GM21723 (cell line): Measurements from ENCODE around the gene GZF1.

Source experiments
- ATAC-seq: cut with Tn5 transposase; IDR thresholded peaks from one replicate; pipeline ENCODE4 v1.9.1; 2021; ENCODE audit warnings: mild to moderate bottlenecking, moderate library complexity; ENCODE audit not compliant: unreplicated experiment

GZF1 gene

DNA sequence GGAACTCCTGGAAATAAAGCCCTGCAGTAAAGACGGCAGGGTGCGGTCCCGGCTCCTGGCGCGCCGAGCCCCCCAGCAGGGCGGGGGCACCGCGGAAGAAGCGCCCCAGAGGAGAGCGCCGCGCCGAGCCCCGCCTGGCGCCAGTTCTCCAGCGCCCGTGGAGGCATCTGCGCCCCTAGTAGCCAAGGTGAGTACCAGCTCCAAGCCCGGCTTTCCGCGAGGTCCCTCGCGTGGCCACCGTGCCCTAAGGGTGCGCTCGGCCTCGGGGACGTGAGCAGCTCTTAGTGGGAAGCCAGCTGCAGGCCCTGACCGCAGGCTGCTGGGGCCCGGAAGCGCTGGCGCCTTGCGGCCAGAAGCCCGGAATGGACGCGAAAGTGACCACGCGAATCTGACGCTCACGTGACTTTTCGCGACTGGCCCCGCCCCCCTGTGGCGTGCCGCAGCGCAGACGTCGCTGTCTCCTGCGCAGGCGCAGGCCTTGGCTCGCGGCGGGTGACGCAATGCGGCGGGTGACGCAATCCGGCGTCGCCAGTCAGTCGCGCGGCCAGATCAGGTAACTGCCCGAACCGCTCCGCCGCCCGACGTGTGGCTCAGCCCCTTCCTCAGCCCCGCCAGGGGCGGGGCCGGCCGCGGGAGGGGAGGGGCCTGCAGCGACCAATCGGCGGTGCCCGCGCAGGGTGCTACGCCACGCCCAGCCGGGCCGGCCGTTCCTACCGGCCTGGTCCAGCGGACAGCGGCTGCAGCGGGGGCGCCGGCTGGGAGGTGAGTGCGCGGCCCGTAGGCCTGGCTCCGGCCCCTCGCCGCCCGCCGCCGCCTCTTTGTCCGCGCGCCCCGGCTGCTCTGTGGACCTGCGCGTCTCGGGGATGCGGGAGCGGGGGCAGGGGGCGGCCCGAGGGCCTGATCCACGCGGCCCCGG is at the start of gene GZF1:
TSS of gene GZF1 (plus strand) at position 707 of the 916 bp plus-strand sequence. CDS start 2,202 bp downstream, outside the sequence.
- peak; percentile 68 for ATAC-seq

DNA sequence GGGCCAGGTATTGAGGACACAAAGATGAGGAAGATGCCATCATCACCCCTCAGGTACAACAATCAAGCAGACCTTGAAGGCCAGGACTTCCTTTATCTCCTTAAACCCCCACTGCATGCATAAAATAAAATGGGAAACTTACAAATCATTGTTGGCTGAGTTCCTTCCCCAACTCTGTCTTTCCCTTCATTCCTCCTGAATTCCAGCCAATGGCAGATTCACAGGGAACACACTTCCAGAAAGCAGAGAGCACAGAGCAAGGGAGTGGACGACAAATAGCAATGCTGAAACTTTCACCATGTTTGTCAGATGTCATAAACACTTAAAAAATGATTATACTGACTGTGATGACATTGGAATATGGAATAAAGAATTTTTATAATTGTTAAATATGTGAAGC is 48.7 kb upstream of the GZF1 start:
- ATAC-seq, result no peak

DNA sequence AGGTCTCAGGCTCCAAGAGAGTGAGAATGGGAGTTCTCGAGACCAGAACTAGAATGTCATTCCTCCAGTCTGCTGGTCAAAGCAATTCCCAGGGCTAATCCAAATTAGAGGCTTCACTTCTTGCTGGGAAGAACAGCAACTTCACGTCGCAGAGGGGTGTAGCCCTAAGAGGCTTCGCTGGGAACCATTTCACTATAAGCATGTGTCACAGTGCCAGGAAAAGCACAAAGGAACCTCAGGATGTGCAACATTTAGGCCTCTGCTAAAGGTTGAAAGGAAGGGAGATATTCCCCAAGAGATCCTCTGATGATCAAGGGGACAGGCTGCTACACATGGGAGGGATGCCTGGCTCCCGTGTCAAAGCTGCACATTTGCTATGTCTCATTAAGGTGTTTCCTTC is 47.3 kb upstream of the GZF1 start:
- no peak for ATAC-seq

DNA sequence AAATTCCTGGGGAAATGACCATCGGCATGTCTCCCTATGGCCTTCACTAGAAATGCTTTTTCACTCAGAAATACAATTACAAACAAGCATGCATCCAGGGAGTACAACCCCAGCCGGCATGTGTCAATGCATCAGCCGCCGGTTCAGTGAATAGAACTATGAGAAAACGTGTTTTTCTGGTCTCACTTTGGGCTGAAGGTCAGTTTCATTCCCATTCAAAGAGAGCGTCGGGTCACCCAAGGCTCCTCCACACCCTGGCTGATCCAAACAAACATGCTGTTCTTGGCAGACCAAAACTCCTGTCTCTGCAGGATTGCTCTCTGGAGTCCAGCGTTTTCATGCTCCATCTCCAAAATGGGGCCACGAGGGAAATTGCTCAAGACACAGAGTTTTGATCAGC is 46.9 kb upstream of the GZF1 start:
- ATAC-seq, result no peak

DNA sequence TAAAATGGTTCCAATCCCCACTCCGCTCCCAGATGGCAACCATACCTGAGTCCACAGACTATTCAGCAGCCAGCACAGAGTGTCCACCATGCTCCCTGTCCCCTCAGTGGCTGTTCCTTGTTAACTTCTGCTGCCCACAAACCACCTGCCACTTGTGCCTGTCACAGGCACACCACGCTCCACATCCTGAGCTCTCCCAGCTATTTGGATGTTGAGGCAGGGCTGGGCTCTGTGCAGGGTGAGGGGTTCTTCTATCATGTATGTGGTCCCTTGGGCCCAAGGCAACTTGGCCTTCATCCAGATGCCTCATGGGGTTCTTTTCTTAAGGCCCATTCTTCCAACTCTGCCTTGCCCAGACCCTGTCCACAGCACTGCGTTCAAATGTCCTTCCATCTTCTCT is 45.4 kb upstream of the GZF1 start:
- ATAC-seq, result no peak

DNA sequence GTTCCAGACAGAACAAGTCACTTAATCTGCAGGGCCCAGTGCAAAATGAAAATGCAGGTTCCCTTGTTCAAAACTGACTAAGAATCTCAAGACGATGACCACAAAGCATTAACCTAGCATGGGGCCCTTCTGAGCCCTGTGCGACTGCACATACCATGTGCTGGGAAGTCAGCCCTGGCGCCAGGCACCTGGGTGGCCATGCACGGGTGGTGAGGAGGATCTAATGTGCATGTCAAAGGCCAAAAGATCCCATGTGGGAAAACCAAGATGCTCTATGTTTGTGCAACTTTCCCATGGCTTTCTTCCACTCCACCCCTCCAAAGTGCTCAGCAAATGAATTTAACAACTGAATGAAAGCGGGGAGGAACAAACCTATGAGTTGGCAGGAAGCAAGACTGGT is 44.9 kb upstream of the GZF1 start:
- ATAC-seq, result no peak

DNA sequence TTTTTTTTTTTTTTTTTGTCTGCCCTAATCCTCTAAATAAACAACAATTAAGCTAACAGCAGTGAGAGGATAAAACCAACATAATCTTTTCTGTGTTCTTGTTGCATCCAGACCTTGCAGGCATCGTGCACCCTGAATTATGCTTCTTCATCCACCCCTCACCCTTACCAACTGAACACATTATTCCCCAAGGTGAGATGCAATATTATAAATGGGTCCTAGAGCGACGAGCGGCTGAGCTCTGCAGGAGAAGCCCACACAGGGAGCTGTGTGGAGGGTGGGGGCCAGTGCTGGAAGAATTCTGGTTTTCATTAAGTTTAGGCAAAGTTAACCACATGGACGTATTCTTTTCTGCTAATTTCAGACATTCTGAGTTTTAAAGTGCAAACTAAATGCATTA is 43.6 kb upstream of the GZF1 start:
- ATAC-seq, result no peak

DNA sequence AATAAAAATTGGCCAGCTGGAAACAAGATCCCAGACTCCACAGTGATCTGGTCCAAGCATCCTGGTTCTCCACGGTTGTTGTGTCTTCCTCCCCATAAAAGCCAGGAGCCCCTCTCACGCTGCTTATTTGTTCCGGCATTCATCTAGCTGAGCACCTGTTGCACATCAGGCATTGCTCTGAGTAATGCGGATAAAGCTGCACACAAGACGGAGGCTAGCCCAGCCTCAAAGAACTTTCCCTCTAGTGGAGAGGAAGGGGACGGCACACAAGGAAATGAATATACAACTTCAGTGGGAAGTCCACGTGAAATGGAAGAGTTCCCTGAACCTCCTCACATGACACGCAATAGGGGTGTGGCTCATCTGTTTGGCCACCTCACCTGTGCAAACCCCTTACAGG is 41.7 kb upstream of the GZF1 start:
- no peak for ATAC-seq

DNA sequence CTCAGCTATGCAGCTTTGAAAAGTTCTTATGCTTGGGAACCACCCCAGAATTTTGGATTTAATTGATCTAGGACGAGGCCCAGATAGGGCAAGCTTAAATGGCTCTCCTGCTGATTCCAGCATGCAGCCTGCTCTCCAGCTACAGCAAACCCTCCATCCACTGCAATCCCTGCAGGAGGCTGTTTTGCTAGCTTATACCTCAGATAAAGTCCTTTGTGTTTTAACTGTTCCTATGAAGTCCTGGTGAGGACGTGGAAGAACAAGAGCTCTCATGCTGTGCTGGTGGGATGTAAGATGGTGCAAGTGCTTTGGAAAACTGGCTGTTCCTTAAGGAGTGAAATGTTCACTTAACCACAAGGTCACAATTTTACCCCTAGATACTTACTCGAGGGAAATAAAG is 36.9 kb upstream of the GZF1 start:
- ATAC-seq, result no peak

DNA sequence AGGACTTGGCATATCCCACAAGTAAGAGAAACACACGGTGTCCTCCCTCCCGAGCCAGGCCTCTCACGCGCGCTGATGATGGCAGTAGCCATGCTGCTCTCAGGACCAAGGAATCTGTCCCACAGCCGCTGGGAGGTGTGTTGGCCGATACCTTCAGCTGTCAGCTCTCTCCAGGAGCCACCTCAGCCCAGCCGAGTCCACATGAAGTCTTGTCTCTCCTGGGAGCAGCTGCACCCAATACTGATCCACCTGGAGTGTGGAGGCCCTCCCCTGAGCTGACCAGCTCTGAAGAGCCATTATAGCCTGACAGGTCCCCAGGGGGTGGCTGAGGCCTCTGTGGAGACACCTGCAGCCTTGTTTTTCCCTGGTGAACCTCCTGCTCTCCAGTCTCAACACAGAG is 35.2 kb upstream of the GZF1 start:
- no peak for ATAC-seq

DNA sequence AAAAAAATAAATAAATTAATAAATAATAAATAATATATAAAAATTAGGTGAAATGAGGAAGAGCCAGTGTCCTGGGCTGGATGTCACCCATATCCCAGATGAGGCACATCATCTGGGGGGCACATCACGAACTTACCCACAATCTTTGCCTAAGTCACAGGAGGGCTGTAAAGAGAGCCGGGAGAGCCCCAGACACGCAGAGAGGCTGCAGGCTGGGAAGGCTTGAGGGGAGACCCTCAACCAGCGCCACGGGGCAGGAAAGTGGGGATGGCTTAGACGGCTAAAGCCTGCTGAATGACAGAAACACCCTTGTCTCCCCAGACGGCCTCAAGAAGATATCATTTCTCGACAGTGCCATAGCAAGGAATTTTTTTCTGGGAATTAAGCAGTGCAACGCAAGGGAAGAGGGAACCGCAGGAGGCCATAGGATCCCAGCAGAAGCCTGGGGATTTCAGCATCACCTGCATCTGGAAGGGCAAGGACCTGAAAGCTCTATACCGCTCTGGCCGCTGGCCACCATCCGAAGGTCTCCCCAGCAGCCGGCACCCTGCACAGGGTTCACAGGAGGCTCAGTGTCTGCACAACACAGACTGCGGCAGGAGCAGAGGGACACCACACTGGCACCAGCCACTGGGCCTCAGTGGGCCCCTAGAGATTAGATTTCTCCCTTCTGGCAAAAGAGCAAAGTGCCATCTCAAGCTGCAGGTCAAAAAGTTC is 34.2 kb upstream of the GZF1 start:
- ATAC-seq, result no peak

DNA sequence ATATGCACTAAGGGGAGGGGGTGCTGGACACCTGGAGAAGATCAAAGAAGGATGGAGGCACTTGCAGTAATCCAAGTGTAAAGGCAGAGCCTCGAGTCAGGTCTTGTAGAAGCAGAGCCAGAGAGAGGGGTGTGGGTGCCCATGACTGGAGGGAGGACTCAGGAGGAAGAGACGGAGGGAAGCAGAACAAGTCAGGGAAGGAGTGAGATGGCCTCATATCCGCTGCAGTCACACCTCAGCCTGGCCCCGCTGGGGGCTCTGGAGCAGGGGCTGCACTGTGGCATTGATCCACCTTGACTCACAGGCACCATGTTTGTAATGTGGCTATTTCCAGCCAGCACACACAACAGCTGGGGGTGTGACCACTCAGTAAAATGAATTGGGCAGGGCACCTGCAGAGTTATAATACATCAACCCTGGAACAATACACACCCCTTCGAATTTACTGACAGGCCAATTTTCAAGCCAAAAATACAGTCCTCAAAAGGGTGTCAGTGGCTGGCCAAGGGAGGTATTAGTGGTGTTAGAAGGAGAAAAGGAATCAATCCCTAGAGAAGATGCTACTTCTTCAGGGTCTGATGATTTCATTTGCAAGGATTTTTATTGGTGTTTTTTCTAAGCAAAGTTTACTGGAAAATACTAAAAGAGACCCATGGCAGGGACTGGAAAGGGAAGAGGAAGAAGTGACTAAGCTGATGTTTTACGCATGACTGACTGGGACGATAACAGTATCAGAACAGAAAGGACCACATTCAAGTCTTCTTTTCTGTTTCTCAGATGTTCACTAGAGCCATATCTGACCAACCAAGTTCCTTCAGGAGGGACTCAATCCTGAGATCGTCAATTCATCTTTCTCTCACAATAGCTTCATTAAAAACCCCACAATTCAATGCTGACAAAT is 30.3 kb upstream of the GZF1 start:
- ATAC-seq, result peak; percentile 55

DNA sequence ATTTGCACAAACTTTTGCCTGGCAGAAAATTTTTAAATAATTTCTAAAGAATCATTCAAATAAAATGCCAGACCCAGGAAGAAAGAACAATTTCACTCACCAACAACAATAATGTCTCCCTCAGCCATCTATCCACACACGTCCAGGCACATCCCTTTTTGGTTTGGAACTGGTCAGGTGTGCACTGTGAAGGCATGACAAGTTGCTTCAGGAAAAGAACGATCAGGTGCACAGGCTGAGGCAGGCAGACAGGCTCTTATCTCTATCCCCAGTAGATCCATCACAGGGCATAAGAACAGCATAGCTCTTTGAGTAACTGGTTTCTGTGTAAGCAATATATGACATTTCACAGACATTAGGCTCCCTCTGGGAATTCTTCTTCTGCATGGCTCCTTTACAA is 29.5 kb upstream of the GZF1 start:
- no peak for ATAC-seq

DNA sequence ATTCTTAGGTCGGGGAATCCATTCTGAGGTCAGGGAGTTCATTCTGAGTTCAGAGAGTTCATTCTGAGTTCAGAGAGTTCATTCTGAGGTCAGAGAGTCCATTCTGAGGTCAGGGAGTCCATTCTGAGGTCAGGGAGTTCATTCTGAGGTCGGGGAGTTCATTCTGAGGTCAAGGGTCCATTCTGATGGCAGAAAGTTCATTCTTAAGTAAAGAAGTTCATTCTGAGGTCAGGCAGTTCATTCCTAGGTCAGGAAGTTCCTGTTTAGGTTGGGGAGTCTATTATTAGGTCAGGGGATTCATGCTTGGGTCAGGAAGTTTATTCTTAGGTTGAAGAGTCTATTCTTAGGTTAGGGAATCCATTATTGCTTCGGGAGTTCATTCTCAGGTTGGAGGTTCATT is 27.9 kb upstream of the GZF1 start:
- no peak for ATAC-seq

DNA sequence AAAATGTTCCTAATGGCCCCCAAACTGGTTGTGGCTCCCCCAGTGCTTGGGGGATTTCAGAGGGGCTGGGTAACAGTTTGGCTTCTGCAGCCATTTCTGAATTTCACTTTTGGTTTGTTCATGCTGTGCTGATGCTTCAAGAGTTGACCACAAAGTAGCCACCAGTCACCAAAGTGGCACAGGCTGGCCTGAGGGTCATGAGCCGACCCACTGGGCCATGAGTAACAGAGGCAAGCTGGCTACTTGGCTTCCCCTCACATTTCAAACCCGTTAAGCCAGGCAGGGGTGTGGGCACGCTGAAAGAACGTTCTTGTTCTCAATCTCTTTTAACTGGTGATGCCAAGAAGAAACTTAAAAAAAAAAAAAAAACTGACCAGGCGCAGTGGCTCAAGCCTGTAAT is 26.5 kb upstream of the GZF1 start:
- no peak for ATAC-seq

DNA sequence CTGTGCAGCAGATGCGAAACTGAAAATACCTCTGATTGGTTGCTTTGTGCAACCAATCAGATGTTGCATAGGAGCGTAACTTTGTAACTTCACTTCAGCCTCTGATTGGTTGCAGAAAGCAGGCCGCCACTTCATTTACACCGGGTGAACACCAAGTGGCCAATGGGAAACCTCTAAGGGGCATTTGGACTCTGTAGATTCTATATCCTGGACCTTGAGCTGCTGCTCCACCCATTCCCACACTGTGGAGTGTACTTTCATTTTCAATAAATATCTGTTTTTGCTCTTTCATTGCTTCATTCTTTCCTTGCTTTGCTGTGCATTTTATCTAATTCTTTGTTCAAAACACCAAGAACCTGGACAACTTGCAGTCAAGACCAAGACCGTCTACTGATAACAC is 25.5 kb upstream of the GZF1 start:
- ATAC-seq, result no peak

DNA sequence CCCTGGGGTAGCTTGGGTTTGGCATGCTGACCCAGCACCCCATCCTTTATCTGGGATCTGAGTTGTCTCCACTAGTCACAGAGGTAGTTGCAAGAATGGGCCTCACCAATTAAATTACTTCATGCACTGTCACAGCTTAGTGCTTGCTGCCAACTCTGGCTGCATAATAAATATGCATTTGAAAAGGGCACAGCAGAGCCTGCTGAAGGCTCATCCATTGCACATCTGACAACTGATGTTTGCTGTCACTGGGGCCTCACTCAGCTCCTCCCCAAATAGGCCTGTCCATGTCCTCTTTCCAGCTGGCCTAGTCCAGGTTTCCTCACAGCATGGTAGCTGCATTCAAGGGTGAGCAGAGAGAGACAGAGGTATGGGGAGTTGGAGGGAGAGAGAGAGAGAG is 24.7 kb upstream of the GZF1 start:
- ATAC-seq, result no peak

DNA sequence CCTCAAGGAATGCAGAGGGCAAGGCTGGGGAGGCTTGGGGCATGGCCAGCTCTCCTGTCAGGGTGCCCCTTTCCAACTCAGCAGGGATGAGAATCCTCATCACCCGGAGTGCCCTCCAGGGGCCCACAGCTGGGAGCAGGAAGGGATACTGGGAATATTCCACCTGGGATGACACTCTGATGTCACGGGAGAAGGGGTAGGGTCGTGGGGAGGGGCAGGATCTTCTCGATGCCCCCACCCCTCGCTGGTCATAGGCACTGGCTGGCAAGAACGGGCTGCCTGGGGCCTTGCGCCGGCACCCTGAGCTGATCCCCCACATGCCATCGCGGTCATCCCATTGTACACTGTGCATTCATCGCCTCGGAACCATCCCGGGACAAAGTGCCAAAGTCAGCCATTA is 22.0 kb upstream of the GZF1 start:
- ATAC-seq, result no peak

DNA sequence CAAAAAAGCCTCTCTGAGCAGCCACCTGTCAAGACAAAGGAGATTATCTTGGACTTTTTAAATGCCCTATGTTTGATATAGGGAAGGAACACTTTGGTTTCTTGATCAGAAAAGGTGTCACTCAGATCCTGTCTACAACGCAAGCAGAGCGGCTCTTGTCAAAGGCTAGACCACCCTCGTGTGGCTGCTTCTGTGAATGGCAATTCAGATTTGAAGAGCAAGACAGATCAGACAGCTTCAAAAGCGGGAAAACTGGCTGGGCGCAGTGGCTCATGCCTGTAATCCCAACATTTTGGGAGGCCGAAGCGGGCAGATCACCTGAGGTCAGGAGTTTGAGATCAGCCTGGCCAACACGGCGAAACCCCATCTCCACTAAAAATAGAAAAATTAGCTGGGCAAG is 21.5 kb upstream of the GZF1 start:
- ATAC-seq, result peak; percentile 57

DNA sequence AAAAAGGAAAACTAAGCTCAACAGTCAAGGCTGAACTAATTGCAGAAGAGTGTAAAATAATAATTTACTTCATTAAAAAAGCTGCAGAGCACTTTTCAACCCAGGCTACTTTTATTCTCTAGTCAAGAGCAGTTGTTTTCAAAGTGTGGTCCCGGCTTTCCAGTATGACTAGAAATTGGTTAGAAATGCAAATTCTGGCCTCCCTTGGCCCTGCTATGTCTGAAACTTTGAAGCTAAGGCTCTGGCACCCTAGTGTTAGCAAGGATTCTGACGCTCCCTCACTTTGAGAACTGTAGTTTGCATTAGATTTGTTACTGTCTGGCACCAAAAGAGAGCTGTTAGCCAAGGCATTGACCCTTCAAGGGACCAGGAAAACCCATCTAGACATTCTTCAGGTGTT is 20.9 kb upstream of the GZF1 start:
- peak; percentile 75 for ATAC-seq

DNA sequence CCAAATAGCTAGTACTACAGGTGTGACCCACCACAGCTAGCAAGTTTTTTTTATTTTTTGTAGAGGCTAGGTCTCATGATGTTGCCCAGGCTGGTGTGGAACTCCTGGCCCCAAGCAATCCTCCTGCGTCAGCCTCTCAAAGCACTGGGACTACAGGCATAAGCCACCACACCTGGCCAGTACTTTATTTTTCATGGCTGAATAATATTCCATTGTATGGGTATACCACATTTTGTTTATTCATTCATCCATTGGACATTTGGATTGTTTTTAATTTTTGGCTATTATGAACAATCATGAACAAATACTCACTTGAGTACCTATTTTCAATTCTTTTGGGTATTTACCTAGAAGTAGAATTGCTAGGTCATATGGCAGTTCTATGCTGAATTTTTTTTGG is 18.4 kb upstream of the GZF1 start:
- ATAC-seq, result no peak
